ENCODE measurements around the gene SPRED1. TPM values are rescaled to one million over a fixed set of nuclear protein-coding genes. Genes with fewer than 3 reads are reported as not detected.
"Not testable (repeated sequence)": the region's sequence is repeated elsewhere in the genome, so short reads cannot be mapped to it uniquely, and the experiment has no call there.

SPRED1 gene
- total RNA-seq, 1 donor from 2014 or later, result 20.4 TPM

GRCh38 chr15:38226608-38227266 lies 25.9 kb upstream of the SPRED1 start:
- Histone ChIP-seq H3K36me3 (ENCODE audit: control insufficient read depth, insufficient read depth, low read length) (no peaks in the 10 kb centered on the region), H3K4me3 (ENCODE audit: low read depth, low read length) (no peak overlapping the region), H3K27me3 (ENCODE audit: control insufficient read depth, insufficient read depth, low read length) (no peaks in the 10 kb centered on the region)
- TF ChIP-seq CTCF (IDR thresholded peaks at IDR 0.05; ENCODE audit: insufficient read depth, low read length, poor library complexity, severe bottlenecking), result no peak
- DNase-seq (ENCODE audit: low read depth), result peak; percentile 81

DNA sequence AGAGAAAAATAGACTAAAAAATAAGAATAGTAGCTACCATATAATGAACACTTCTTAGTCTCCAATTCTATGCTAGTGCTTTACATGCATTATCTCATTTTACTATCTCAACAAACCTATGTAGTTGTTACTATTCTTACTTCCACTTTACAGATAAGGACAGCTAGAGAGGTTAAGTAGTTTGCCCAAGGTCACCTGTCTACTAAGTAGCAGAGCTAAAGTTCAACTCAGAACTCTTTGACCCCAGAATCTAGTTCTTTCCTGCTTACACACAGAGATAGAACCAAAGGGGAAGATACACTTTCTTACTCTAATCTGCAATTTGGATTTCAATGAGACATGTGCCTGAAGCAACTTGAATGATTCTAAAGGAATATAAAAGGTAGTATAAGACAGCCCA lies 24.7 kb upstream of the SPRED1 start:
- DNase-seq (ENCODE audit: low read depth), result no peak
- no peak for TF ChIP-seq CTCF (IDR thresholded peaks at IDR 0.05; ENCODE audit: insufficient read depth, low read length, poor library complexity, severe bottlenecking)
- no peaks in the 10 kb centered on the region for H3K36me3 ChIP-seq (ENCODE audit: control insufficient read depth, insufficient read depth, low read length)
- H3K27me3 ChIP-seq (ENCODE audit: control insufficient read depth, insufficient read depth, low read length), result no peaks in the 10 kb centered on the region
- no peak overlapping the region for H3K4me3 ChIP-seq (ENCODE audit: low read depth, low read length)

GRCh38 chr15:38228618-38229017 lies 24.0 kb upstream of the SPRED1 start:
- Histone ChIP-seq H3K36me3 (ENCODE audit: control insufficient read depth, insufficient read depth, low read length) (no peaks in the 10 kb centered on the region), H3K4me3 (ENCODE audit: low read depth, low read length) (no peak overlapping the region), H3K27me3 (ENCODE audit: control insufficient read depth, insufficient read depth, low read length) (no peaks in the 10 kb centered on the region)
- no peak for DNase-seq (ENCODE audit: low read depth)
- TF ChIP-seq CTCF (IDR thresholded peaks at IDR 0.05; ENCODE audit: insufficient read depth, low read length, poor library complexity, severe bottlenecking), result no peak

GRCh38 chr15:38229705-38230310 lies 22.8 kb upstream of the SPRED1 start:
- DNase-seq (ENCODE audit: low read depth), result no peak
- TF ChIP-seq CTCF (IDR thresholded peaks at IDR 0.05; ENCODE audit: insufficient read depth, low read length, poor library complexity, severe bottlenecking), result no peak

DNA sequence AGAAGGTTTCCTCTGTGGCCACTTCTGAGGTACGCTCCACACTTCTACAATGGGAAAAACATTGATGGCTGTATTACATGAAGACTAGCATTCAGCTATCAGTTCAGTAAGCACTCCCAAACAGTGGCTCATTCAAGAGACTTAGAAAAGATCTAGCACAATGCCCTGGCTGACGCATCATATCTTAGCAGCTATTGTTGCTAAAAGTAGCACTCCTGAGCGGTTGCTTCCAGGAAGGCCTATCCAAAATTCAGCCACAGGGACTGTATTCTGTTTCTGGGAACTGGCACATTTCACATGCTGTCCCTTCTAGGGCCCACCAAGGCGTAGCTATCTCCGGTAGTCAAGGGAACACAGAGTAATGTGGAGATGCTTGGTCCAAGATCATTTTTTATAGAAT lies 21.2 kb upstream of the SPRED1 start:
- Histone ChIP-seq H3K4me3 (ENCODE audit: low read depth, low read length) (no peak overlapping the region), H3K27me3 (ENCODE audit: control insufficient read depth, insufficient read depth, low read length) (no peaks in the 10 kb centered on the region), H3K36me3 (ENCODE audit: control insufficient read depth, insufficient read depth, low read length) (no peaks in the 10 kb centered on the region)
- no peak for DNase-seq (ENCODE audit: low read depth)
- TF ChIP-seq CTCF (IDR thresholded peaks at IDR 0.05; ENCODE audit: insufficient read depth, low read length, poor library complexity, severe bottlenecking), result no peak

More at GRCh38 chr15:38229705-38230310, 22.8 kb upstream of the SPRED1 start:
- Histone ChIP-seq H3K36me3 (ENCODE audit: control insufficient read depth, insufficient read depth, low read length) (no peaks in the 10 kb centered on the region), H3K27me3 (ENCODE audit: control insufficient read depth, insufficient read depth, low read length) (no peaks in the 10 kb centered on the region), H3K4me3 (ENCODE audit: low read depth, low read length) (no peak overlapping the region)

DNA sequence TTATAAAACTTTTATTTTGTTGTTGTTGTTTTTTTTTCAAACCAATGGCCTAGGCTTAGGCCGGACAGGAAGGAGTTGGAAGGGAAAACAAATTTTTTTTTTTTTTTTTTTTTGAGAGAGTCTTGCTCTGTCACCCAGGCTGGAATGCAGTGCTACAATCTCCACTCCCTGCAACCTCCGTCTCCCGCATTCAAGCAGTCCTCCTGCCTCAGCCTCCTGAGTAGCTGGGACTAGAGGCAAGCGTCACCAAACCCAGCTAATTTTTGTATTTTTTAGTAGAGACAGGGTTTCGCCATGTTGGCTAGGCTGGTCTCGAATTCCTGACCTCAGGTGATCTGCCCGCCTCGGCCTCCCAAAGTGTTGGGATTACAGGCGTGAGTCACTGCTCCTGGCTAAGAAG lies 15.6 kb upstream of the SPRED1 start:
- H3K4me3 ChIP-seq (ENCODE audit: low read depth, low read length); H3K27me3 ChIP-seq (ENCODE audit: control insufficient read depth, insufficient read depth, low read length); DNase-seq (ENCODE audit: low read depth); H3K36me3 ChIP-seq (ENCODE audit: control insufficient read depth, insufficient read depth, low read length): not testable (repeated sequence)

Measured in kidney epithelial cell (primary cell).